ENCODE data around the gene DDHD1.

Gene DDHD1

DNA sequence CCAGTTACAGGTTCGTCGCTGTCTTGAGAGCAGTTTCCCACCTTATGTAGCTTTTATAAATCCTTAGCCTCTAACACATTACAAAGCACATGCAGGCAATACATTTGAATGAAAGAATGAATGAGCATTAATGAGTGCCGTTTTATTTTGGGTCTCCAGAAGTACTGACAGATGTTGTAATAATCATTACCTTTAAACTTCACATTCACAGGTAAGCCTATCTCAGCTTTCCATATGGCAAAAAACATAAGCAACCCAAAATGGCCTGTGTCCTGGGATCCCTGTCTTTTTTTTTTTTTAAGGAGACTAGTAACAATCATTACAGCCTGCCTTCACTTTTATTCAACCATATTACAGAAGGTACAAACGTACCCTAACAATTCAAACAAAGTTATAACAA, 149.3 kb downstream of the DDHD1 start:
- TF ChIP-seq, protein P1, sequence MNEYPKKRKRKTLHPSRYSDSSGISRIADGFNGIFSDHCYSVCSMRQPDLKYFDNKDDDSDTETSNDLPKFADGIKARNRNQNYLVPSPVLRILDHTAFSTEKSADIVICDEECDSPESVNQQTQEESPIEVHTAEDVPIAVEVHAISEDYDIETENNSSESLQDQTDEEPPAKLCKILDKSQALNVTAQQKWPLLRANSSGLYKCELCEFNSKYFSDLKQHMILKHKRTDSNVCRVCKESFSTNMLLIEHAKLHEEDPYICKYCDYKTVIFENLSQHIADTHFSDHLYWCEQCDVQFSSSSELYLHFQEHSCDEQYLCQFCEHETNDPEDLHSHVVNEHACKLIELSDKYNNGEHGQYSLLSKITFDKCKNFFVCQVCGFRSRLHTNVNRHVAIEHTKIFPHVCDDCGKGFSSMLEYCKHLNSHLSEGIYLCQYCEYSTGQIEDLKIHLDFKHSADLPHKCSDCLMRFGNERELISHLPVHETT (tag by site-specific recombination; IDR thresholded peaks at IDR 0.05) = no peak
- no peak for TF ChIP-seq PRDM1 (tag by site-specific recombination; IDR thresholded peaks at IDR 0.05)
- no peak for TF ChIP-seq BCL11B (tag by site-specific recombination; IDR thresholded peaks at IDR 0.05; ENCODE audit: low read depth)
- Histone ChIP-seq H3K36me3 (ENCODE audit: control insufficient read depth in 2 of 2, insufficient read depth in 1 of 2, low read length in 2 of 2) (no peaks in the 10 kb centered on the region), H3K4me1 (ENCODE audit: control insufficient read depth, insufficient read depth, low read length) (no peaks in the 10 kb centered on the region), H3K27ac (ENCODE audit: extremely low read depth, low read depth, low read length) (no peak overlapping the region), H3K4me3 (ENCODE audit: low read depth, low read length) (no peak overlapping the region), H3K9me3 (ENCODE audit: control insufficient read depth, insufficient read depth, low read depth, low read length) (no peaks in the 10 kb centered on the region)
- ChIA-PET CTCF (no interaction called here), POLR2A (no interaction called here)

DNA sequence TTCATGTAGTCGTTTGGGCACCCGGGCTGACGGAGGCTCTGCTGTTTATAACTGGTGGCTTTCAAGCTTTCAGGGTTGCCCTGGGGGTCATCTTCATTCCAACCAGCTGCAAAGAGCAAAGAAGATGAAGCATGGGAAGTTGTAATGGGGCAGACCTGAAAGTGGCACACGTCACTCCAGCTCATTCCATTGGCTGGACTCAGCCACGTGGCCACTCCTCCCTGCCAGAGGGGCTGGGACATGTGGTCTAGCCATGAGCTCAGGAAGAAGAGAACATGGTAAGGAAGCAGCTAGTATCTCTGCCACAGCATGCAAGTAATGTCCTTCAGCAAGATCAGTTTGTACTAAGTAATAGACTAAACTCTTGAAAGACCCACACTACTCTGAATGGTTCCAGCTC, 150.5 kb downstream of the DDHD1 start:
- H3K4me1 ChIP-seq (ENCODE audit: control insufficient read depth, insufficient read depth, low read length) = no peaks in the 10 kb centered on the region
- POLR2A ChIA-PET = no interaction called here
- CTCF ChIA-PET = no interaction called here
- TF ChIP-seq, protein P2, sequence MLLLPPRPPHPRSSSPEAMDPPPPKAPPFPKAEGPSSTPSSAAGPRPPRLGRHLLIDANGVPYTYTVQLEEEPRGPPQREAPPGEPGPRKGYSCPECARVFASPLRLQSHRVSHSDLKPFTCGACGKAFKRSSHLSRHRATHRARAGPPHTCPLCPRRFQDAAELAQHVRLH (tag by site-specific recombination; IDR thresholded peaks at IDR 0.05) = no peak
- TF ChIP-seq ZNF404 (tag by site-specific recombination; IDR thresholded peaks at IDR 0.05) = no peak
- TF ChIP-seq ZNF248 (tag by site-specific recombination; IDR thresholded peaks at IDR 0.05) = no peak
- TF ChIP-seq, protein P3, sequence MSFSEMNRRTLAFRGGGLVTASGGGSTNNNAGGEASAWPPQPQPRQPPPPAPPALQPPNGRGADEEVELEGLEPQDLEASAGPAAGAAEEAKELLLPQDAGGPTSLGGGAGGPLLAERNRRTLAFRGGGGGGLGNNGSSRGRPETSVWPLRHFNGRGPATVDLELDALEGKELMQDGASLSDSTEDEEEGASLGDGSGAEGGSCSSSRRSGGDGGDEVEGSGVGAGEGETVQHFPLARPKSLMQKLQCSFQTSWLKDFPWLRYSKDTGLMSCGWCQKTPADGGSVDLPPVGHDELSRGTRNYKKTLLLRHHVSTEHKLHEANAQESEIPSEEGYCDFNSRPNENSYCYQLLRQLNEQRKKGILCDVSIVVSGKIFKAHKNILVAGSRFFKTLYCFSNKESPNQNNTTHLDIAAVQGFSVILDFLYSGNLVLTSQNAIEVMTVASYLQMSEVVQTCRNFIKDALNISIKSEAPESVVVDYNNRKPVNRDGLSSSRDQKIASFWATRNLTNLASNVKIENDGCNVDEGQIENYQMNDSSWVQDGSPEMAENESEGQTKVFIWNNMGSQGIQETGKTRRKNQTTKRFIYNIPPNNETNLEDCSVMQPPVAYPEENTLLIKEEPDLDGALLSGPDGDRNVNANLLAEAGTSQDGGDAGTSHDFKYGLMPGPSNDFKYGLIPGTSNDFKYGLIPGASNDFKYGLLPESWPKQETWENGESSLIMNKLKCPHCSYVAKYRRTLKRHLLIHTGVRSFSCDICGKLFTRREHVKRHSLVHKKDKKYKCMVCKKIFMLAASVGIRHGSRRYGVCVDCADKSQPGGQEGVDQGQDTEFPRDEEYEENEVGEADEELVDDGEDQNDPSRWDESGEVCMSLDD (tag by site-specific recombination; IDR thresholded peaks at IDR 0.05) = no peak
- TF ChIP-seq ZNF311 (tag by site-specific recombination; IDR thresholded peaks at IDR 0.05; ENCODE audit: borderline replicate concordance) = no peak
- no peak for TF ChIP-seq GFI1B (tag by site-specific recombination; IDR thresholded peaks at IDR 0.05)
- no peak for TF ChIP-seq ZNF19 (tag by site-specific recombination; IDR thresholded peaks at IDR 0.05; ENCODE audit: low read depth)
- no peak for TF ChIP-seq ZNF624 (tag by site-specific recombination; IDR thresholded peaks at IDR 0.05)
- TF ChIP-seq, protein P4, sequence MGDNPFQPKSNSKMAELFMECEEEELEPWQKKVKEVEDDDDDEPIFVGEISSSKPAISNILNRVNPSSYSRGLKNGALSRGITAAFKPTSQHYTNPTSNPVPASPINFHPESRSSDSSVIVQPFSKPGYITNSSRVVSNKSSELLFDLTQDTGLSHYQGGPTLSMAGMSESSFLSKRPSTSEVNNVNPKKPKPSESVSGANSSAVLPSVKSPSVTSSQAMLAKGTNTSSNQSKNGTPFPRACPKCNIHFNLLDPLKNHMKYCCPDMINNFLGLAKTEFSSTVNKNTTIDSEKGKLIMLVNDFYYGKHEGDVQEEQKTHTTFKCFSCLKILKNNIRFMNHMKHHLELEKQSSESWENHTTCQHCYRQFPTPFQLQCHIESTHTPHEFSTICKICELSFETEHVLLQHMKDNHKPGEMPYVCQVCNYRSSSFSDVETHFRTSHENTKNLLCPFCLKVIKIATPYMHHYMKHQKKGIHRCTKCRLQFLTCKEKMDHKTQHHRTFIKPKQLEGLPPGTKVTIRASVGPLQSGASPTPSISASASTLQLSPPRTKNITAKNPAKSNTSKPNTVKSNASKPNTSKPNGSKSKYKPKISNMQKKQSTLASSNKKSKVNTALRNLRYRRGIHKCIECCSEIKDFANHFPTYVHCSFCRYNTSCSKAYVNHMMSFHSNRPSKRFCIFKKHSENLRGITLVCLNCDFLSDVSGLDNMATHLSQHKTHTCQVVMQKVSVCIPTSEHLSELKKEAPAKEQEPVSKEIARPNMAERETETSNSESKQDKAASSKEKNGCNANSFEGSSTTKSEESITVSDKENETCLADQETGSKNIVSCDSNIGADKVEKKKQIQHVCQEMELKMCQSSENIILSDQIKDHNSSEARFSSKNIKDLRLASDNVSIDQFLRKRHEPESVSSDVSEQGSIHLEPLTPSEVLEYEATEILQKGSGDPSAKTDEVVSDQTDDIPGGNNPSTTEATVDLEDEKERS (tag by site-specific recombination; IDR thresholded peaks at IDR 0.05) = no peak
- no peak for TF ChIP-seq SP3 (tag by site-specific recombination; IDR thresholded peaks at IDR 0.05)
- TF ChIP-seq ZNF544 (tag by site-specific recombination; IDR thresholded peaks at IDR 0.05) = no peak
- TF ChIP-seq ZNF341 (tag by site-specific recombination; IDR thresholded peaks at IDR 0.05; ENCODE audit: low read depth) = no peak
- no peak for TF ChIP-seq ZNF837 (tag by site-specific recombination; IDR thresholded peaks at IDR 0.05)
- TF ChIP-seq, protein P5, sequence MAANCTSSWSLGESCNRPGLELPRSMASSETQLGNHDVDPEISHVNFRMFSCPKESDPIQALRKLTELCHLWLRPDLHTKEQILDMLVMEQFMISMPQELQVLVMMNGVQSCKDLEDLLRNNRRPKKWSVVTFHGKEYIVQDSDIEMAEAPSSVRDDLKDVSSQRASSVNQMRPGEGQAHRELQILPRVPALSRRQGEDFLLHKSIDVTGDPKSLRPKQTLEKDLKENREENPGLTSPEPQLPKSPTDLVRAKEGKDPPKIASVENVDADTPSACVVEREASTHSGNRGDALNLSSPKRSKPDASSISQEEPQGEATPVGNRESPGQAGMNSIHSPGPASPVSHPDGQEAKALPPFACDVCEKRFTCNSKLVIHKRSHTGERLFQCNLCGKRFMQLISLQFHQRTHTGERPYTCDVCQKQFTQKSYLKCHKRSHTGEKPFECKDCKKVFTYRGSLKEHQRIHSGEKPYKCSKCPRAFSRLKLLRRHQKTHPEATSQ (tag by site-specific recombination; IDR thresholded peaks at IDR 0.05) = no peak
- TF ChIP-seq ZBTB17 (tag by site-specific recombination; IDR thresholded peaks at IDR 0.05) = no peak
- no peak for TF ChIP-seq ZNF157 (tag by site-specific recombination; IDR thresholded peaks at IDR 0.05)
- no peak for TF ChIP-seq REPIN1 (tag by site-specific recombination; IDR thresholded peaks at IDR 0.05; ENCODE audit: low read depth)
- TF ChIP-seq, protein P6, sequence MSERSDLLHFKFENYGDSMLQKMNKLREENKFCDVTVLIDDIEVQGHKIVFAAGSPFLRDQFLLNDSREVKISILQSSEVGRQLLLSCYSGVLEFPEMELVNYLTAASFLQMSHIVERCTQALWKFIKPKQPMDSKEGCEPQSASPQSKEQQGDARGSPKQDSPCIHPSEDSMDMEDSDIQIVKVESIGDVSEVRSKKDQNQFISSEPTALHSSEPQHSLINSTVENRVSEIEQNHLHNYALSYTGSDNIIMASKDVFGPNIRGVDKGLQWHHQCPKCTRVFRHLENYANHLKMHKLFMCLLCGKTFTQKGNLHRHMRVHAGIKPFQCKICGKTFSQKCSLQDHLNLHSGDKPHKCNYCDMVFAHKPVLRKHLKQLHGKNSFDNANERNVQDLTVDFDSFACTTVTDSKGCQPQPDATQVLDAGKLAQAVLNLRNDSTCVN (tag by site-specific recombination; optimal IDR thresholded peaks at IDR 0.05) = no peak
- H3K27ac ChIP-seq (ENCODE audit: extremely low read depth, low read depth, low read length) = no peak overlapping the region
- no peak overlapping the region for H3K4me3 ChIP-seq (ENCODE audit: low read depth, low read length)
- H3K36me3 ChIP-seq (ENCODE audit: control insufficient read depth in 2 of 2, insufficient read depth in 1 of 2, low read length in 2 of 2) = no peaks in the 10 kb centered on the region
- no peaks in the 10 kb centered on the region for H3K9me3 ChIP-seq (ENCODE audit: control insufficient read depth, insufficient read depth, low read depth, low read length)
